HCT116 (cell line): ENCODE measurements around the gene MBNL2. TPM values are rescaled to one million over a fixed set of nuclear protein-coding genes. Genes with fewer than 3 reads are reported as not detected.
A peak's percentile ranks its signal among the peaks of the same experiment; 100 is the strongest.
"Not testable (repeated sequence)": the region's sequence is repeated elsewhere in the genome, so short reads cannot be mapped to it uniquely, and the experiment has no call there.

Experiments
- ATAC-seq: fragments of 200-7000 bp; cut with Tn5 transposase; 2 replicates; pipeline ENCODE4 v1.9.1; 2020; ENCODE audit warnings: mild to moderate bottlenecking, moderate library complexity
- BruUV-seq: library from RNA; stranded (reverse); fragments of 400-500 nt; replicated peaks from 2 replicates; lab custom pipeline; 2021; lab: Mats Ljungman, UMichigan
- CTCF ChIA-PET: fragments of 300-600 bp; sonication (Branson Sonifier 250); formaldehyde crosslinking; loops from one replicate; lab custom pipeline; 2021; ENCODE audit warnings: antibody characterized with exemption; lab: Charles Lee
- POLR2A ChIA-PET: fragments of 300-600, 350-600 bp; sonication (Branson Sonifier 250); formaldehyde crosslinking; loops from one replicate; lab custom pipeline; 2021; ENCODE audit warnings: antibody characterized with exemption; lab: Charles Lee
- RAD21 ChIA-PET, 2 experiments: fragments of 300-600 bp; sonication (Branson Sonifier 250); formaldehyde crosslinking; loops; one replicate each; lab custom pipeline; 2023; ENCODE audit warnings: low total read pairs in 2 of 2; ENCODE audit not compliant: uncharacterized antibody in 2 of 2, unreplicated experiment in 2 of 2, low non-redundant PET in 1 of 2; lab: Charles Lee
- DNase-seq: peaks from one replicate; pipeline ENCODE4 v3.0.0-alpha.2; 2010; ENCODE audit warnings: low read depth, low spot score
- H2AFZ ChIP-seq: fragments of 200-600 bp; shearing (Covaris generic), sonication (generic); 2 replicates; pipeline ENCODE4 v1.6.1; 2017; ENCODE audit warnings: low read depth, mixed run types, mixed read lengths, antibody characterized with exemption, low read length; ENCODE audit not compliant: poor library complexity, severe bottlenecking
- H3K27ac ChIP-seq: 2 replicates; pipeline ENCODE4 v1.5.1; 2012; ENCODE audit warnings: low read depth, low read length
- H3K27me3 ChIP-seq: fragments of 200-600 bp; sonication (generic); 2 replicates; pipeline ENCODE4 v1.6.1; 2016; ENCODE audit warnings: mixed run types, low read length, mixed read lengths; ENCODE audit not compliant: insufficient read depth
- H3K36me3 ChIP-seq, 2 experiments: fragments of 200-500 bp in 1 of 2; fragments of 200-600 bp in 1 of 2; sonication (Bioruptor generic) in 1 of 2; sonication (generic) in 1 of 2; 2 replicates each; pipeline versions ENCODE4 v1.5.1 to v1.6.1; 2014 to 2016; ENCODE audit warnings: low read length in 2 of 2, inconsistent platforms in 1 of 2, mixed read lengths in 1 of 2, mixed run types in 1 of 2; ENCODE audit not compliant: insufficient read depth in 2 of 2, control insufficient read depth in 1 of 2
- H3K4me1 ChIP-seq, 2 experiments: fragments of 200-600 bp in 1 of 2; sonication (generic) in 1 of 2; 2 replicates each; pipeline versions ENCODE4 v1.5.1 to v1.6.1; 2012 to 2017; ENCODE audit warnings: low read length in 2 of 2, inconsistent platforms in 1 of 2, mild to moderate bottlenecking in 1 of 2, mixed read lengths in 1 of 2, mixed run types in 1 of 2, moderate library complexity in 1 of 2; ENCODE audit not compliant: insufficient read depth in 2 of 2, control insufficient read depth in 1 of 2
- H3K4me2 ChIP-seq: fragments of 200-600 bp; sonication (generic); 2 replicates; pipeline ENCODE4 v1.6.1; 2017; ENCODE audit warnings: mixed run types, low read length, mixed read lengths
- H3K4me3 ChIP-seq, 2 experiments: fragments of 200-600 bp in 1 of 2; sonication (generic) in 1 of 2; replicated peaks in 1 of 2; 2 replicates each; pipeline ENCODE4 v1.5.1; 2011 to 2016; ENCODE audit warnings: low read length in 2 of 2, control low read depth in 1 of 2, low read depth in 1 of 2, mild to moderate bottlenecking in 1 of 2, mixed read lengths in 1 of 2, mixed run types in 1 of 2
- H3K79me2 ChIP-seq: fragments of 200-600 bp; sonication (generic); 2 replicates; pipeline ENCODE4 v1.6.1; 2017; ENCODE audit warnings: mild to moderate bottlenecking, mixed run types, low read length, moderate library complexity, mixed read lengths; ENCODE audit not compliant: insufficient read depth
- H3K9ac ChIP-seq: fragments of 200-600 bp; sonication (generic); 2 replicates; pipeline ENCODE4 v1.6.1; 2016; ENCODE audit warnings: low read length, mixed read lengths
- H3K9me2 ChIP-seq: fragments of 200-600 bp; sonication (generic), shearing (Covaris generic); 2 replicates; pipeline ENCODE4 v1.6.1; 2017; ENCODE audit warnings: mixed run types, mild to moderate bottlenecking, moderate library complexity; ENCODE audit not compliant: insufficient read depth
- H3K9me3 ChIP-seq, 2 experiments: fragments of 200-500 bp in 1 of 2; fragments of 200-600 bp in 1 of 2; sonication (Bioruptor generic) in 1 of 2; sonication (generic) in 1 of 2; 2 replicates each; pipeline ENCODE4 v1.6.1; 2014 to 2017; ENCODE audit warnings: low read length in 2 of 2, mixed read lengths in 2 of 2, inconsistent platforms in 1 of 2, low read depth in 1 of 2, mild to moderate bottlenecking in 1 of 2, mixed run types in 1 of 2, moderate library complexity in 1 of 2; ENCODE audit not compliant: control insufficient read depth in 1 of 2, insufficient read depth in 1 of 2
- H4K20me1 ChIP-seq: fragments of 200-600 bp; sonication (generic), shearing (Covaris generic); 2 replicates; pipeline ENCODE4 v1.6.1; 2017; ENCODE audit warnings: mixed run types, mild to moderate bottlenecking, moderate library complexity; ENCODE audit not compliant: insufficient read depth
- EZH2 ChIP-seq: fragments of 200-600 bp; sonication (generic); IDR thresholded peaks from 2 replicates; pipeline ENCODE4 v1.6.1; 2017; ENCODE audit warnings: antibody characterized with exemption, mixed run types
- FOSL1 ChIP-seq: IDR thresholded peaks from 2 replicates; pipeline ENCODE4 v1.6.1; 2012; ENCODE audit warnings: low read depth
- JUND ChIP-seq: IDR thresholded peaks from 2 replicates; pipeline ENCODE4 v1.6.1; 2012
- POLR2A ChIP-seq: IDR thresholded peaks from 2 replicates; pipeline ENCODE4 v1.7.0; 2011; ENCODE audit warnings: borderline replicate concordance; ENCODE audit not compliant: insufficient read depth, insufficient read length; ENCODE audit errors: extremely low read depth
- POLR2AphosphoS5 ChIP-seq: IDR thresholded peaks from 2 replicates; pipeline ENCODE4 v1.6.1; 2011; ENCODE audit warnings: mild to moderate bottlenecking, low read depth, low read length, moderate library complexity
- SRF ChIP-seq: IDR thresholded peaks from 2 replicates; pipeline ENCODE4 v1.6.1; 2012; ENCODE audit warnings: low read depth
- intact Hi-C: fragments of 100-400 bp; cut with micrococcal nuclease; formaldehyde crosslinking; loops from 2 replicates; pipeline ENCODE4 v1.10.0; 2022
- total RNA-seq: library from RNA; stranded (reverse); gene quantifications from one replicate; pipeline ENCODE4 v1.2.1, GENCODE V29; 2021; ENCODE audit not compliant: unreplicated experiment
- TF ChIP-seq, protein P1 (sequence below): IDR thresholded peaks from 2 replicates; pipeline ENCODE4 v1.6.1; 2012

The MBNL2 gene
- total RNA-seq, 1 experiment from 2014 or later, result 73.9 TPM

DNA sequence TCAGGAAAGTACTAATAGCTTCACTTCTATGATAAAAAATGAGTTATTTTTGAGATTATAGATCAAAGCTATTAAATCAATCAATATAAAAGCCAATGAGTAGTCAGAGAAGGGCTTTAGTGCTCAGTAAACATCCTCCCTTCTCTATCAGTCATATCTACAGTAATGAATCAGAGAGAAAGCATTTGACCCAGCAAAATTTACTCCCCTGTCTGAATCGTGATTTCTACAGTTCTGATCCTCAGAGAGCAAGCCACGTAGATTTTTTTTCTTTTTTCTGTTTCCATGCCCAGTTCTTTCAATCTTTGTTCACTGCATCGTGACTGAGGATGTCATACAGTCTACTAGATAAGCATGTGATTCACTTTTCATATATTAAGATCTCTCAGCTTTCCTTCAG, 16.2 kb upstream of the MBNL2 start:
- Histone ChIP-seq H3K27ac (peak overlapping the region; percentile 37; the same call in 1 of the 2 replicates), H3K27me3 (no peaks in the 10 kb centered on the region), H3K79me2 (no peaks in the 10 kb centered on the region), H4K20me1 (no peaks in the 10 kb centered on the region), H3K9me2 (no peaks in the 10 kb centered on the region), H3K9ac (0 out of 2 replicates have a peak overlapping the region, but pooled peaks have one; percentile 6), H3K4me3 (no peak overlapping the region), H3K4me1 (peaks cover 7 to 12% of the 10 kb centered on the region in 2 experiments; a peak in 3 of 4 replicates), H3K4me2 (peak overlapping the region; percentile 34), H3K36me3 (no peaks in the 10 kb centered on the region), H3K9me3 (no peaks in the 10 kb centered on the region), H2AFZ (no peak overlapping the region)
- POLR2A ChIA-PET, result interaction anchor here (1.4 kb wide), 1 partner anchor 16 kb away, joined by 4 read pairs; the partner anchor contains the start of gene MBNL2
- ATAC-seq (peak; percentile 44; the same call in 1 of the 2 replicates), DNase-seq (no peak)
- RAD21 ChIA-PET, result no interaction called here
- BruUV-seq, result no TSS peak
- no peak for TF ChIP-seq POLR2A
- TF ChIP-seq EZH2, result no peak
- TF ChIP-seq SRF, result no peak
- peak; percentile 45 for TF ChIP-seq FOSL1
- TF ChIP-seq, protein P1, sequence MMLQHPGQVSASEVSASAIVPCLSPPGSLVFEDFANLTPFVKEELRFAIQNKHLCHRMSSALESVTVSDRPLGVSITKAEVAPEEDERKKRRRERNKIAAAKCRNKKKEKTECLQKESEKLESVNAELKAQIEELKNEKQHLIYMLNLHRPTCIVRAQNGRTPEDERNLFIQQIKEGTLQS, result no peak
- no peak for TF ChIP-seq POLR2AphosphoS5
- TF ChIP-seq JUND, result peak; percentile 32
- CTCF ChIA-PET, result no interaction called here
- intact Hi-C loops, result no loop called here

DNA sequence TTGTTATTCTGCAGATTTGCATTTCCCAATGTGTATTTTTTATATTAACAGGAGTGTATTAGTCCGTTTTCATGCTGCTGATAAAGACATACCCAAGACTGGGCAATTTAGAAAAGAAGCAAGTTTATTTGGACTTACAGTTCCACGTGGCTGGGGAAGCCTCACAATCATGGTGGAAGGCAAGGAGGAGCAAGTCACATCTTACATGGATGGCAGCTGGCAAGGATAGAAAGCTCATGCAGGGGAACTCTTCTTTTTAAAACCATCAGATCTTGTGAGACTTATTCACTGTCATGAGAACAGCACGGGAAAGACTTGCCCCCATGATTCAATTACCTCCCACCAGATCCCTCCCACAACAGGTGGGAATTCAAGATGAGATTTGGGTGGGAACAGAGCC, 14.9 kb upstream of the MBNL2 start:
- RAD21 ChIA-PET, H3K4me2 ChIP-seq, H3K79me2 ChIP-seq, H3K9ac ChIP-seq, H3K4me3 ChIP-seq, H4K20me1 ChIP-seq, POLR2A ChIA-PET, ATAC-seq, DNase-seq, CTCF ChIA-PET, H3K36me3 ChIP-seq, BruUV-seq, H3K27me3 ChIP-seq, intact Hi-C loops, H3K27ac ChIP-seq, H3K9me2 ChIP-seq, H2AFZ ChIP-seq, H3K9me3 ChIP-seq: not testable (repeated sequence)
- peaks cover 12 to 17% of the 10 kb centered on the region in 2 experiments for H3K4me1 ChIP-seq
